ENCODE data around the gene DYRK2. TPM values are rescaled to one million over a fixed set of nuclear protein-coding genes. Genes with fewer than 3 reads are reported as not detected.

The DYRK2 gene
- total RNA-seq, 4 donors from 2014 or later = 17.2 to 41.9 (median 19.6) TPM

- Histone ChIP-seq H3K27ac (no peak overlapping the region), H3K27me3 (no peaks in the 10 kb centered on the region), H3K36me3 (no peaks in the 10 kb centered on the region), H3K4me3 (replicated peaks in 1 of 3) (no peak overlapping the region), H3K4me1 (peaks cover 0 to 3% of the 10 kb centered on the region in 2 donors), H3K9me3 (no peaks in the 10 kb centered on the region)
- TF ChIP-seq POLR2A (IDR thresholded peaks at IDR 0.05) (no peak), CTCF (IDR thresholded peaks at IDR 0.05) (no peak)
- DNase-seq = no peak
- WGBS, 2 donors = 28 to 32% methylated on average over 1 of the region's 1 CpG
- intact Hi-C loops (cut with DNase I) = no loop called here
Measured at GRCh38 chr12:67714648-67715047, 66.1 kb downstream of the DYRK2 start.
